Raji (cell line): ENCODE measurements around the gene SLC6A9.

Source experiments
- POLR2A ChIP-seq: IDR thresholded peaks from 2 replicates; pipeline ENCODE4 v1.6.1; 2011; ENCODE audit warnings: low read depth, low read length, control low read depth; ENCODE audit not compliant: insufficient read depth

SLC6A9 gene

DNA sequence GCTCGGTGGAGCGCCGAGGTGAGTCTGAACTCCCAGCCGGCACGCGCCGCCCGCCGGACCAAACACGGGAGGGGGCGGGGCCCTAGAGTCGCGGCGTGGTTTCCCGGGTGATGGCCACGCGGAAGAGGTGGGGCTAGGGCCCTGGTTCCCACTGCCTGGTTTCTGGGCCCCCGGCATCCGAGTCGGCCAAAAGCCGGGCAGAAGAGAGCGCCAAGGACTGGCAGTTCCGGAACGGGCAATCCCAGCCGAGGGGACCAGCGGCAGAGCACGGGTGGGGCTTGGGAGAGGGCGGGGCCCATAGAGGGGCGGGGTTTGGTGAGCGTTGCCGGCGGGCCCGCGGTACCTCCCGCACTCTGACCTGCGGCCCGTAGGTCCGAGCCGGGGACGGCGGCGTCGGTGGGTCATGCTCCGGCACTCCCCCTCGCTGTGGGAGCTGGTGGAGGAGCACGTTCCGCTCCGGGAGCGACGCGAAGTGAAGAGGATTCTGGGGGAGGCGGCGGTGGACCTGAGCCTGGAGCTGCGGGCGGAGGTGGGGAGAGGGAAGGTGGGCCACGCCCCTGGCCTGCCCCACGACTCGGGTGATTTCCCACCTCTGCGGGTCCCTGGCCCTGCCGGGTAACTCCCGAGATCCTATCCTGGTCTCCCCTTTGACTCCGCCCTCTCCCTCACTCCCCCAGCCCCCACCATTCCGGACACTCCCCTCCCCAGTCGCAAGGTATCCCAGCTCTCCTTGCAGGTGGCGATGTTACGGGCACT, 39.6 kb downstream of the SLC6A9 start, which contains the start of gene CCDC24:
Gene CCDC24, plus strand, starts transcription at position 124 of the 756 bp plus-strand sequence. Its CDS starts 280 bp downstream, at position 404.
- peak; percentile 59 for TF ChIP-seq POLR2A

DNA sequence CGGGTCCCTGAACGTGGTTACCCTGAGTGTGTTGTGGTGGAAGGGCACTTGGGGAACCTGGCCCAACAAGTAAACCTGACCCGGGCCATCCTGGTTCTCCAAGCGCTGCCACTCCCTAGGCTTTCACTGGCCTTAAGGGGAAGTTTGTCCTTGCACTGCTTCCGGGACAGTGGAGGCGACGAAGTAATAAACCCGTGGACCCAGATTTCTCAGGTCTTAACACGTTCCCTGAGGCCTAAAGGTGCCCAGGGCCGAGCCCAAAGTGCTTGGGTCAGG, 40.1 kb downstream of the SLC6A9 start:
- TF ChIP-seq POLR2A: no peak

DNA sequence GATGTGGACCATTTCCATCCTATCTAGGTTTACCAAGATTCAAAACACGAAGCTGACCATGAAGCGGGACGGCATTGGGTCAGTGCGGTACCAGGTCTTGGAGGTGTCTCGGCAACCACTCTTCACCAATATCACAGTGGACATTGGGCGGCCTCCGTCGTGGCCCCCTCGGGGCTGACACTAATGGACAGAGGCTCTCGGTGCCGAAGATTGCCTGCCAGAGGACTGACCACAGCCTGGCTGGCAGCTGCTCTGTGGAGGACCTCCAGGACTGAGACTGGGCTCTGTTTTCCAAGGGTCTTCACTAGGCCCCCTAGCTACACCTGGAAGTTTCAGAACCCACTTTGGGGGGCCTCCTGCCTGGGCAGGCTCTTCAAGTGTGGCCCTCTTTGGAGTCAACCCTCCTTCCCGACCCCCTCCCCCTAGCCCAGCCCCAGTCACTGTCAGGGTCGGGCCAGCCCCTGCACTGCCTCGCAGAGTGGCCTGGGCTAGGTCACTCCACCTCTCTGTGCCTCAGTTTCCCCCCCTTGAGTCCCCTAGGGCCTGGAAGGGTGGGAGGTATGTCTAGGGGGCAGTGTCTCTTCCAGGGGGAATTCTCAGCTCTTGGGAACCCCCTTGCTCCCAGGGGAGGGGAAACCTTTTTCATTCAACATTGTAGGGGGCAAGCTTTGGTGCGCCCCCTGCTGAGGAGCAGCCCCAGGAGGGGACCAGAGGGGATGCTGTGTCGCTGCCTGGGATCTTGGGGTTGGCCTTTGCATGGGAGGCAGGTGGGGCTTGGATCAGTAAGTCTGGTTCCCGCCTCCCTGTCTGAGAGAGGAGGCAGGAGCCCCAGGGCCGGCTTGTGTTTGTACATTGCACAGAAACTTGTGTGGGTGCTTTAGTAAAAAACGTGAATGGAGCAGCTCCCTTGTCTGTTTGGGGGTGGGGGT, 40.7 kb downstream of the SLC6A9 start:
- no peak for TF ChIP-seq POLR2A

DNA sequence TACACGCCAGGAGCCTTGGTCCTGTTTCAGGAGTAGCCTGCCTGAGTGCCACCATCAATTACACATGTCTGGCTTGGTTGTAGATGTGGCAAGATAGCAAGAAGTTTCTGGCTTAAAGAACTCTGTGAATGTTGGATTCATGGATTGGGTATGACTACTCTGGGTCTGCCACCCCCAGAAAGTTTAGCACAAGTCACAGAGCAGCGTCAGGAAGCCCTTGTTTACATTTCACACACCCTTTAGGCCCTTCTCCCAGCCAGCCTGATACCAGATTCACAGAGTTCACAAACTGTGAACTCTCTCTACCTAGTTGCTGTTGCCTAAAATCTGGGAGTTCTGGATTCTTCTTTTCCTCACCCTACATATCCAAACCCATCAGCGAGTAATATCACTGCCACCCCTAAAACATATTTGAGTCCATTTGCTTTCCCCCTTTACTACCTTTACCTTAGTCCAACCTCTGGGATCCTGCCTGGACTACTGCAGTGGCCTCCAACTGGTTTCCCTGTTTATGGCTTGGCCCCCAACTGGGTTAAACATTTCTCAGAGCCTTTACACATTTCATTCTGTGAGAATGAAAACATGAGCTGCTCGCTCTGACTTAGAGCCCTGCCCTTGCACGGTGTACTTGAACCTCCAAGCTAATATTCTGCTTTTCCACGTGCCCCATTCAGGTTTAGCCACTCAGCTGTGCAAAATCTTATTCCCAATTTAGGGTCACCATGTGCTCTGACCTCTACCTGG, 43.9 kb downstream of the SLC6A9 start:
- no peak for TF ChIP-seq POLR2A

DNA sequence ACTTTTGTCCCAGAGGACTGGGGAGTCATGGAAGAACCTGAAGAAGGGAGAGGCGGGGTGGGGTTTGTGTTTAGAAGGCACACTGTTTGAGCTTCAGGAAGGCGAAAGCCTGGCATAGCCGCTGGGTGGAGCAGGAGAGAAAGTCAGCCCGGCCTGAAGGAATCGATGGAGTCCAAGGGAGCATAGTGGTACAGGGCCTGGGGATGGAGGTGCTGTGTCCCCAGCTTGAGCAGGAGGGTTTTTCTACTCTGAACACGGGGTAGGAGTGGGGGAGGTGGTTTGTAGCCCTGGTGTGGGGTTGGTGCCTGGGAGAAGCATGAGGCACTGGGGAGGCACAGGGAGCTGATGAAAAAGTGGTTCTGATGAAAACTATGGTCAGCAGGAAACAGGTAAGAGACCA, 44.5 kb downstream of the SLC6A9 start:
- TF ChIP-seq POLR2A: no peak

DNA sequence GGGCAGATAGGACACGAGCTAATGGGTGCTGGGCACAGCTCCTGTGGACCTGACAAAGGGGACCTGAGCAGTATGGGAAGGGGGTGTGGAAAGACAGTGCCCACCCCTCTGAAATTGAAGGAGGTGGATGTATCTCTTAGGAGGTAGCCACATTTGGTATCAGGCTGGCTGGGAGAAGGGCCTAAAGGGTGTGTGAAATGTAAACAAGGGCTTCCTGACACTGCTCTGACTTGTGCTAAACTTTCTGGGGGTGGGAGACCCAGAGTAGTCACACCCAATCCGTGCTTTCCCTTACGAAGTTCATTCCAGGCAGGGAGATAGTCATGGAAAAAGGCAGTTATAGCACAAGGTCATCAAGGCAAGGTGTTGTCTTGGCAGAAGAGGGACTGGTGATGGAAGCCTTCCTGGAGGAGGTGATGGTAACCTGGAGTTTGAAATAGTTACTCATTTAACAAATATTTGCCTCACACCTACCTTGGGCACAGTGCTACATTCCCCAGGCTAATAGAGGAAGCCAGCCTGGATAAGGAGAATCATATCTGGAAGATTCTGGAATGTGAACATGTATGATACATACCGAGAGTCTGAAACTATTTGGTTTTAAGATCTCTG, 45.2 kb downstream of the SLC6A9 start:
- TF ChIP-seq POLR2A: no peak

DNA sequence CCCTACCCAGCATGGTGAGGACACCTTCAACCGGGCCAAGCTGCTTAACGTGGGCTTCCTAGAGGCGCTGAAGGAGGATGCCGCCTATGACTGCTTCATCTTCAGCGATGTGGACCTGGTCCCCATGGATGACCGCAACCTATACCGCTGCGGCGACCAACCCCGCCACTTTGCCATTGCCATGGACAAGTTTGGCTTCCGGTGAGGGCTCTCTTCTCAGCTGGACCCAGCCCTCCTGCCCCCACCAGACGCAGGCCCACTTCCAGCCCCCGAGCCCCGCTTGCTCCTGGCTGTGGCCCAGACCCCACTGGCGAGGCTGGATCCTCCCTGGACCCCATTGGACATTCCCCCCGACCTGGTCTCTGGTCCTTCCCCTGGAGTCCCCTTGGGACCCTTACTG, 46.4 kb downstream of the SLC6A9 start:
- no peak for TF ChIP-seq POLR2A

DNA sequence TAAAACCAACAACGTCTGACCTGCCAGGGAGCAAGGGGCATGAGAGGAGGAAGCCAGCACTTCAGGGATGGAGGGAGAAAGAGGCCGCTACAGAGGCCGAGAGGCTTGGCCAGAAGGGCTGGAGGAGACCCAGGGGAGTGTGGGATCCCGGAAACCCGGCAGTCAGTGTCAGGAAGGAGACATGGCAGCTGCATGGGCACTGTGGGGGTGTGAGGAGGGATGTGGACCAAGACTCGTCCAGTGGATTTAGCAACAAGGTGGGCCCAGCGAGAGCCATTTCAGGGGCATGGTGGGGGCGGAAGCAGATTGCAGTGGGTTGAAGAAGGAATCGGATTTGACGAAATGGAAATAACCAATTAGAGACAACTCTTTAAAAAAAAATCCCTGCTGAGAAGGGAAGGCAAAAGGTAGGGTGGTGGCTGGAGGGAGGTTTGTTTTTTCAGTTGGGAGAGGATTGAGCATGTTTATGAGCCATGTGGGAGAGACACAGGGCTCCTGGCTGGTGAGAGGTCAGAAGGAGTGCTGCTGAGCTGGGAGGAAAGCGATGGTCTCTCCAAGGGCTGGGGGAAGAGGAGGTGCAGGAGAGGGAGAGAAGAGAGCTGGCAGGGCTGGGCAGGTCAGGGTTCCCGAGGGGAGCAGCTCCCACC, 47.9 kb downstream of the SLC6A9 start:
- TF ChIP-seq POLR2A: no peak

DNA sequence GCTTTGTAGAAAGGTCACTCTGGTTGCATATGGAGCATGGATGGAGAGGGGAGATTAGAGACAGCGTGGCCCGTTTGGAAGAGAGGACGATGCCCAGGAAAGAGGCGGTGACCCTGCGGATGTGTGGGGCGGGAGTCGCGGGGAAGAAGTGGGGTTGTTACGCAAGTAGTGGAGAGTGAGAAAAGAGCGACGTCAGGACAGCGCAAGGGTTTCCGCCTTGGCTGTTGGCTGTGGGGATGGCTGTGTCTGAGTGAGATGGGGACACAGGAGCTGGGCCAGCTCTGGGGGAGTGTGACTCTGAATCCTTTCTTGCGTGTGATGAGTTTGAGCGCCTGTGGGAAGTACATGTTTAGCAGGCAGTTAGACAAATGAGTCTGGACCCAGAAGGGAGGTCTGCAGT, 48.5 kb downstream of the SLC6A9 start:
- no peak for TF ChIP-seq POLR2A

DNA sequence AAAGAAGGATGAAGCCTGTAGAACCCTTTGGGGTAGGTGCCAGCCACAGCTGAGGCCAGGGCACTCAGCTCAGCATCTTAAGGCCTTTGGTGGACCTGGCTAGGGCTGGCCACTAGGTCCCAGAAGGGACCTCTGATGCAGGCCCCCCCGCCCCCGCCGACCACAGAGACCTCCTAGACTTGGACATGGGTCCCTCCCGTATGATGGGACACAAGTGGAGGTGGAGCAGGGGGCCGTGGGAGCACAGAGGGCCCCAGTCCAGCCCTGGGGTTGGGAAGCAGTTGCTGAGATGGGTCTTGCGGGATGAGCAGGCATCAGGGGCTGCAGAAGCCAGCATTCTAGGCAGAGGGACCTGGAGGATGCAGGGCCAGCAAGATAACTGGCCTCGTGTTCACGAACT, 49.0 kb downstream of the SLC6A9 start:
- TF ChIP-seq POLR2A: no peak

DNA sequence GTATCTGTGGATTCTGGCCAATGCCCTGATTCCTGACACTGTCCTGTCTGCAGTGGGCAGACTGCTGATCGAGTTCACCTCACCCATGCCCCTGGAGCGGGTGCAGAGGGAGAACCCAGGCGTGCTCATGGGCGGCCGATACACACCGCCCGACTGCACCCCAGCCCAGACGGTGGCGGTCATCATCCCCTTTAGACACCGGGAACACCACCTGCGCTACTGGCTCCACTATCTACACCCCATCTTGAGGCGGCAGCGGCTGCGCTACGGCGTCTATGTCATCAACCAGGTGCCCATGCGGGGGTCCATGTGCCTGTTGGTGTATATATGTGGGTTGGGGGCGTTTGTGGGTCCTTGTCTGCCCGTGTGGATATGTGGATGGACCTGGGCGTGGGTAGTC, 49.6 kb downstream of the SLC6A9 start:
- TF ChIP-seq POLR2A: no peak

DNA sequence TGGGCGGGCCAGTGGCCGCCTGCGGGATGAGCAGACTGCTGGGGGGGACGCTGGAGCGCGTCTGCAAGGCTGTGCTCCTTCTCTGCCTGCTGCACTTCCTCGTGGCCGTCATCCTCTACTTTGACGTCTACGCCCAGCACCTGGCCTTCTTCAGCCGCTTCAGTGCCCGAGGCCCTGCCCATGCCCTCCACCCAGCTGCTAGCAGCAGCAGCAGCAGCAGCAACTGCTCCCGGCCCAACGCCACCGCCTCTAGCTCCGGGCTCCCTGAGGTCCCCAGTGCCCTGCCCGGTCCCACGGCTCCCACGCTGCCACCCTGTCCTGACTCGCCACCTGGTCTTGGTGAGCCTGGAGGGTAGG, 50.1 kb downstream of the SLC6A9 start:
- no peak for TF ChIP-seq POLR2A

DNA sequence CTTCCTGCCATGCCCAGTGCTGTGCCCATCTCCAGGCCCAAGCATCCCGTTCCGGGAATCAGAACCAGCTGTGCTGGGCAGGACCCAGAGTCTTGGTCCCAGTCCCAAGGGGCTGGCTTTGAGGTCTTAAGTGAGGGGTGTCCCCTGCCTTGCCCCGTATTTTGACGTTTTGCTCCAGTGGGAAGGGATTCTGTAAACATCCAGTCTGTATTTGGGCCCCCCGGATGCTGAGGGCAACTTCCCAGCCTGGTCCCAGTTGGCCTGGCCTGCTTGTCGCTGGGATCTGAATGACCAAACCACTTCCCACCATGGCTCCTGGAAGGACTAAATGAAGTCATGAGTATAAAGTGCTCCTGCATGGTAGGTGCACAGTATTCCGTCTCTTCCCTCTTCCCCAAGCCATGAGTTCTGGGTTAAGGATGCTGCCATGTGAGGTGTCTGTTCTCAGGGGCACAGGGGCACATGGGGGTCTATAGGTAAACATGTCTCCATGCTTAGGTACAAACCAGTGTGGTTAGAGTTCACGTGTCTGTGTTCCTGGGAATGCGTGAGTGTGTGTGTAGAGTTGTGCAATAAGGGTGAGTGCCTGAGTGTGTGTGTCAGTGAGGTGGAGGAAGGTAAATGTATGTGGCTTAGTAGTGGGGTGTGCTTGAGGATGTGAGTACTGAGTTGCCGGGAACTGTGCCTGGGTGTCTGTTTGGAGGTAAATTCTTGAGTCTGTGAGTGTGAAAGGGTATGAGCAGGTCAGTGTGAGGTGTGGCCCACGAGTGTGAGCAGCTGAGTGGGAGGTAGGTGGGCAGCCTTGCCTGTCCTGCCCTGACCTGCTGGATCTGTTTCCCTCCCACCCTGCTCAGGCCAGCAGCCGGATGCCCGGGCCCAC, 50.8 kb downstream of the SLC6A9 start:
- no peak for TF ChIP-seq POLR2A
